Measurements from ENCODE around the gene DPAGT1. TPM values are rescaled to one million over a fixed set of nuclear protein-coding genes. Genes with fewer than 3 reads are reported as not detected.

DPAGT1 gene
- total and polyA plus RNA-seq, 4 donors = 19.0 to 50.9 (median 33.0) TPM

GRCh38 chr11:119056421-119056999, 45.1 kb downstream of the DPAGT1 start:
- ATAC-seq (ENCODE audit: insufficient read depth, low FRiP score) (peak; percentile 32), DNase-seq (peak; percentile 2 to 38 (median 4))
- H3K36me3 ChIP-seq (ENCODE audit: control insufficient read depth in 4 of 4, insufficient read depth in 4 of 4, low read length in 4 of 4) = peaks cover 16 to 36% (median 33%) of the 10 kb centered on the region in 4 donors
- peak overlapping the region; percentile 93 to 94 for H3K27ac ChIP-seq (ENCODE audit: low read depth in 1 of 2, low read length in 1 of 2)
- H3K9me3 ChIP-seq (ENCODE audit: control insufficient read depth in 4 of 4, insufficient read depth in 3 of 4, low read length in 3 of 4) = no peaks in the 10 kb centered on the region
- H3K27me3 ChIP-seq (ENCODE audit: control insufficient read depth in 3 of 3, insufficient read depth in 3 of 3, low read length in 2 of 3) = no peaks in the 10 kb centered on the region
- H3K9ac ChIP-seq (ENCODE audit: insufficient read depth in 1 of 2, low read length in 2 of 2) = peak overlapping the region; percentile 70 to 90
- peaks cover 0 to 13% (median 7%) of the 10 kb centered on the region in 5 donors for H3K4me1 ChIP-seq (ENCODE audit: control insufficient read depth in 5 of 5, insufficient read depth in 5 of 5, low read length in 5 of 5)
- WGBS, 2 donors = 0% methylated on average over 46 to 48 of the region's 48 CpGs
- peak overlapping the region; percentile 89 for H3K4me3 ChIP-seq
- no peak for TF ChIP-seq CTCF (IDR thresholded peaks at IDR 0.05; ENCODE audit: control extremely low read depth, extremely low read depth)

GRCh38 chr11:119055901-119056300, 45.8 kb downstream of the DPAGT1 start:
- Histone ChIP-seq H3K9me3 (ENCODE audit: control insufficient read depth in 4 of 4, insufficient read depth in 3 of 4, low read length in 3 of 4) (no peaks in the 10 kb centered on the region), H3K4me1 (ENCODE audit: control insufficient read depth in 5 of 5, insufficient read depth in 5 of 5, low read length in 5 of 5) (peaks cover 0 to 13% (median 7%) of the 10 kb centered on the region in 5 donors), H3K36me3 (ENCODE audit: control insufficient read depth in 4 of 4, insufficient read depth in 4 of 4, low read length in 4 of 4) (peaks cover 15 to 42% (median 38%) of the 10 kb centered on the region in 4 donors), H3K27ac (ENCODE audit: low read depth in 1 of 2, low read length in 1 of 2) (peak overlapping the region in 1 of 2 donors; percentile 93), H3K27me3 (ENCODE audit: control insufficient read depth in 3 of 3, insufficient read depth in 3 of 3, low read length in 2 of 3) (no peaks in the 10 kb centered on the region), H3K4me3 (peak overlapping the region; percentile 89), H3K9ac (ENCODE audit: insufficient read depth in 1 of 2, low read length in 2 of 2) (peak overlapping the region; percentile 70 to 90)
- 56 to 59% methylated on average over 6 of the region's 6 CpGs for WGBS, 2 donors
- no peak for ATAC-seq (ENCODE audit: insufficient read depth, low FRiP score)
- peak in 2 of 3 donors; percentile 5 to 14 for DNase-seq
- TF ChIP-seq CTCF (IDR thresholded peaks at IDR 0.05; ENCODE audit: control extremely low read depth, extremely low read depth) = no peak

GRCh38 chr11:119054418-119054817, 47.2 kb downstream of the DPAGT1 start:
- no peak for TF ChIP-seq CTCF (IDR thresholded peaks at IDR 0.05; ENCODE audit: control extremely low read depth, extremely low read depth)
- H3K9me3 ChIP-seq (ENCODE audit: control insufficient read depth in 4 of 4, insufficient read depth in 3 of 4, low read length in 3 of 4) = no peaks in the 10 kb centered on the region
- ATAC-seq (ENCODE audit: insufficient read depth, low FRiP score) (no peak), DNase-seq (no peak)
- H3K4me1 ChIP-seq (ENCODE audit: control insufficient read depth in 5 of 5, insufficient read depth in 5 of 5, low read length in 5 of 5) = peaks cover 0 to 13% (median 7%) of the 10 kb centered on the region in 5 donors
- H3K27ac ChIP-seq (ENCODE audit: low read depth in 1 of 2, low read length in 1 of 2) = no peak overlapping the region
- 97% methylated on average over 10 of the region's 10 CpGs for WGBS, 2 donors
- H3K9ac ChIP-seq (ENCODE audit: insufficient read depth in 1 of 2, low read length in 2 of 2) = no peak overlapping the region
- H3K4me3 ChIP-seq = no peak overlapping the region
- no peaks in the 10 kb centered on the region for H3K27me3 ChIP-seq (ENCODE audit: control insufficient read depth in 3 of 3, insufficient read depth in 3 of 3, low read length in 2 of 3)
- peaks cover 20 to 51% (median 43%) of the 10 kb centered on the region in 4 donors for H3K36me3 ChIP-seq (ENCODE audit: control insufficient read depth in 4 of 4, insufficient read depth in 4 of 4, low read length in 4 of 4)

Measured in lung (tissue), 12 donors.